HepG2 (cell line): Measurements from ENCODE around the gene GCN1. TPM values are rescaled to one million over a fixed set of nuclear protein-coding genes. Genes with fewer than 3 reads are reported as not detected.

Experiments
- ADNP ChIP-seq: sonication (generic); formaldehyde crosslinking; IDR thresholded peaks from 2 replicates; pipeline ENCODE4 v1.4.0; 2020; ENCODE audit warnings: missing genetic modification reagents
- AFF4 ChIP-seq: sonication (generic); formaldehyde crosslinking; IDR thresholded peaks from 2 replicates; pipeline ENCODE4 v1.4.0; 2020; ENCODE audit warnings: missing genetic modification reagents
- ERF ChIP-seq: IDR thresholded peaks from 2 replicates; pipeline ENCODE4 v1.6.1; 2018; ENCODE audit warnings: missing biosample characterization, missing genetic modification reagents
- JUN ChIP-seq: sonication (generic); formaldehyde crosslinking; IDR thresholded peaks from 2 replicates; pipeline ENCODE4 v1.4.0; 2020; ENCODE audit warnings: mild to moderate bottlenecking, missing genetic modification reagents
- MAZ ChIP-seq, 2 experiments: sonication (generic) in 1 of 2; formaldehyde crosslinking in 1 of 2; IDR thresholded peaks; 2 replicates each; pipeline versions ENCODE4 v1.5.0 to v1.6.1; 2012 to 2020; ENCODE audit warnings: low read depth in 2 of 2, mild to moderate bottlenecking in 2 of 2, borderline replicate concordance in 1 of 2, improper control_type of control experiment in 1 of 2, low read length in 1 of 2, missing genetic modification reagents in 1 of 2, moderate library complexity in 1 of 2
- ZFX ChIP-seq: sonication (generic); formaldehyde crosslinking; IDR thresholded peaks from 2 replicates; pipeline ENCODE4 v1.4.0; 2020; ENCODE audit warnings: mild to moderate bottlenecking, low read depth, missing genetic modification reagents, moderate library complexity
- ZNF556 ChIP-seq: sonication (generic); formaldehyde crosslinking; IDR thresholded peaks from 2 replicates; pipeline ENCODE4 v1.4.0; 2020; ENCODE audit warnings: mild to moderate bottlenecking, missing genetic modification reagents, borderline replicate concordance
- ZNF775 ChIP-seq: sonication (generic); formaldehyde crosslinking; IDR thresholded peaks from 2 replicates; pipeline ENCODE4 v1.4.0; 2020; ENCODE audit warnings: missing genetic modification reagents, mild to moderate bottlenecking, moderate library complexity, borderline replicate concordance
- polyA plus RNA-seq, 8 experiments: library from polyadenylated mRNA; depleted of rRNA in 3 of 8; stranded (reverse) in 7 of 8; unstranded in 1 of 8; fragments of >200 nt; fragmentation: Illumina TruSeq in 4 of 8; extraction: Trizol in 4 of 8; gene quantifications; 2 replicates each; pipeline versions ENCODE4 v1.2.1 to v1.2.3, GENCODE V29; 2011 to 2016; ENCODE audit warnings: low read depth in 4 of 8, missing spikeins in 1 of 8, mixed read lengths in 1 of 8; ENCODE audit not compliant: insufficient read depth in 1 of 8
- total RNA-seq, 5 experiments: library from RNA; depleted of rRNA; stranded (reverse); fragments of >200 nt; fragmentation: Illumina TruSeq; extraction: Trizol; gene quantifications; 2 replicates each; pipeline ENCODE4 v1.2.3, GENCODE V29; 2016; ENCODE audit warnings: low read depth in 1 of 5
- TF ChIP-seq, protein P1 (sequence below): sonication (generic); formaldehyde crosslinking; IDR thresholded peaks from 2 replicates; pipeline ENCODE4 v1.8.1; 2023; ENCODE audit warnings: mild to moderate bottlenecking, missing genetic modification reagents, borderline replicate concordance
- TF ChIP-seq, protein P2 (sequence below): IDR thresholded peaks from 2 replicates; pipeline ENCODE4 v1.6.1; 2016; ENCODE audit warnings: low read depth, borderline replicate concordance

Gene GCN1
- total and polyA plus RNA-seq, 2 of the 13 experiments (the other 11 are each of a cell fraction or from before 2014, with no cell fraction given) = 58.2 to 83.0 TPM

- TF ChIP-seq MAZ (IDR thresholded peaks at IDR 0.05; ENCODE audit: borderline replicate concordance, low read depth, low read length) (no peak), MAZ (CRISPR knock-in tag; IDR thresholded peaks at IDR 0.05; ENCODE audit: low read depth) (no peak), JUN (CRISPR knock-in tag) (no peak), ZNF556 (CRISPR knock-in tag) (no peak), ERF (no peak), ZNF775 (CRISPR knock-in tag) (no peak), ZFX (CRISPR knock-in tag) (no peak), ADNP (no peak), AFF4 (no peak)
- TF ChIP-seq, protein P1, sequence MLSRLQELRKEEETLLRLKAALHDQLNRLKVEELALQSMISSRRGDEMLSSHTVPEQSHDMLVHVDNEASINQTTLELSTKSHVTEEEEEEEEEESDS (CRISPR knock-in tag) = no peak
- TF ChIP-seq, protein P2, sequence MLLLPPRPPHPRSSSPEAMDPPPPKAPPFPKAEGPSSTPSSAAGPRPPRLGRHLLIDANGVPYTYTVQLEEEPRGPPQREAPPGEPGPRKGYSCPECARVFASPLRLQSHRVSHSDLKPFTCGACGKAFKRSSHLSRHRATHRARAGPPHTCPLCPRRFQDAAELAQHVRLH (CRISPR knock-in tag) = no peak
Measured at GRCh38 chr12:120116441-120116791, 78.1 kb downstream of the GCN1 start, which contains the start of gene RAB35 (continued).
